ENCODE results near the gene LYAR.

LYAR gene

GRCh38 chr4:4315461-4316149 lies 25.7 kb upstream of the LYAR start:
- DNase-seq: no peak

- no peak for DNase-seq
These were observed 21.2 kb upstream of the LYAR start for GRCh38 chr4:4311193-4311592.

GRCh38 chr4:4308800-4309441 lies 19.0 kb upstream of the LYAR start:
- no peak for DNase-seq

- no peak for DNase-seq
These were observed 17.0 kb upstream of the LYAR start for GRCh38 chr4:4306920-4307319.

GRCh38 chr4:4302416-4302815 lies 12.5 kb upstream of the LYAR start:
- DNase-seq: no peak

GRCh38 chr4:4302001-4302400 lies 12.0 kb upstream of the LYAR start:
- DNase-seq: no peak

GRCh38 chr4:4299006-4299405 lies 9.1 kb upstream of the LYAR start:
- DNase-seq: no peak

- DNase-seq: no peak
These were observed 6.4 kb upstream of the LYAR start for GRCh38 chr4:4296283-4296846.

- DNase-seq: no peak
These were observed 3.3 kb upstream of the LYAR start for GRCh38 chr4:4293279-4293678.

- DNase-seq: no peak
These were observed 385 bp downstream of the LYAR start for GRCh38 chr4:4289597-4289940.

- no peak for DNase-seq
These were observed 899 bp downstream of the LYAR start for GRCh38 chr4:4289055-4289454.

- DNase-seq: no peak
These were observed 1.9 kb downstream of the LYAR start for GRCh38 chr4:4288098-4288497.

GRCh38 chr4:4284827-4285618 lies 4.9 kb downstream of the LYAR start:
- DNase-seq: no peak

GRCh38 chr4:4281787-4282186 lies 8.2 kb downstream of the LYAR start:
- DNase-seq: no peak

- no peak for DNase-seq
These were observed 12.4 kb downstream of the LYAR start for GRCh38 chr4:4277531-4277930.

- DNase-seq: no peak
These were observed 15.7 kb downstream of the LYAR start for GRCh38 chr4:4274226-4274625.

GRCh38 chr4:4271912-4272311 lies 18.0 kb downstream of the LYAR start:
- no peak for DNase-seq

- no peak for DNase-seq
These were observed 19.4 kb downstream of the LYAR start for GRCh38 chr4:4270529-4270928.

GRCh38 chr4:4269856-4270255 lies 20.1 kb downstream of the LYAR start:
- no peak for DNase-seq

GRCh38 chr4:4269331-4269731 lies 20.6 kb downstream of the LYAR start:
- DNase-seq: no peak

- no peak for DNase-seq
These were observed 21.2 kb downstream of the LYAR start for GRCh38 chr4:4268776-4269175.

GRCh38 chr4:4267981-4268380 lies 22.0 kb downstream of the LYAR start:
- DNase-seq: no peak

- DNase-seq: no peak
These were observed 29.7 kb downstream of the LYAR start for GRCh38 chr4:4260185-4260751.
